NCI-H1417 (cell line): ENCODE measurements around the gene TMEM209.

Experiments used
- DNase-seq, 3 experiments: peaks; one replicate each; lab custom pipeline; 2025; lab: John Stamatoyannopoulos, UW

The TMEM209 gene

GRCh38 chr7:130143986-130144311, 61.3 kb downstream of the TMEM209 start:
- DNase-seq, result no peak

GRCh38 chr7:130143334-130143732, 61.9 kb downstream of the TMEM209 start:
- DNase-seq, result no peak

- DNase-seq, result no peak
Measured at GRCh38 chr7:130142654-130143333, 62.4 kb downstream of the TMEM209 start.

GRCh38 chr7:130141884-130142653, 63.1 kb downstream of the TMEM209 start:
- peak in 1 of 3 experiments; percentile 28 for DNase-seq

- peak; percentile 76 to 90 (median 79) for DNase-seq
Measured at GRCh38 chr7:130141161-130141883, 63.9 kb downstream of the TMEM209 start.

- DNase-seq, result no peak
Measured at GRCh38 chr7:130140551-130141160, 64.5 kb downstream of the TMEM209 start.

- DNase-seq, result peak in 1 of 3 experiments; percentile 53
Measured at GRCh38 chr7:130139193-130139960, 65.8 kb downstream of the TMEM209 start.

GRCh38 chr7:130137207-130137606, 68.0 kb downstream of the TMEM209 start:
- no peak for DNase-seq

- no peak for DNase-seq
Measured at GRCh38 chr7:130136579-130137167, 68.5 kb downstream of the TMEM209 start.

- no peak for DNase-seq
Measured at GRCh38 chr7:130135208-130136205, 69.7 kb downstream of the TMEM209 start.

GRCh38 chr7:130134726-130135125, 70.5 kb downstream of the TMEM209 start:
- no peak for DNase-seq

- peak in 2 of 3 experiments; percentile 79 to 97 for DNase-seq
Measured at GRCh38 chr7:130134106-130134636, 71.0 kb downstream of the TMEM209 start.

- DNase-seq, result peak in 1 of 3 experiments; percentile 54
Measured at GRCh38 chr7:130133029-130133782, 72.0 kb downstream of the TMEM209 start.

- DNase-seq, result no peak
Measured at GRCh38 chr7:130131964-130132875, 73.0 kb downstream of the TMEM209 start.

- DNase-seq, result no peak
Measured at GRCh38 chr7:130131191-130131834, 73.9 kb downstream of the TMEM209 start.

- DNase-seq, result no peak
Measured at GRCh38 chr7:130129011-130129411, 76.2 kb downstream of the TMEM209 start.

- DNase-seq, result no peak
Measured at GRCh38 chr7:130127821-130128317, 77.3 kb downstream of the TMEM209 start.
